Keratinocyte (primary cell): ENCODE results near the gene PRSS16. TPM values are rescaled to one million over a fixed set of nuclear protein-coding genes. Genes with fewer than 3 reads are reported as not detected.
A peak's percentile ranks its signal among the peaks of the same experiment; 100 is the strongest.

Experiments
- DNase-seq: peaks from one replicate; pipeline ENCODE4 v3.0.0-alpha.2; 2011; ENCODE audit warnings: low read depth, missing footprints, low spot score
- FAIRE-seq: peaks from 2 replicates; lab custom pipeline; 2011; peaks lifted over from hg19 to GRCh38; lab: Jason Lieb, UNC
- H2AFZ ChIP-seq: 2 replicates; pipeline ENCODE4 v1.6.0; 2012; ENCODE audit warnings: low read length, control low read depth, inconsistent platforms; ENCODE audit not compliant: control insufficient read depth
- H3K27ac ChIP-seq: 2 replicates; pipeline ENCODE4 v1.5.1; 2011; ENCODE audit warnings: low read length; ENCODE audit not compliant: control insufficient read depth, insufficient read depth
- H3K27me3 ChIP-seq: 3 replicates; pipeline ENCODE4 v1.6.0; 2011; ENCODE audit warnings: low read length; ENCODE audit not compliant: control insufficient read depth, insufficient read depth; ENCODE audit errors: extremely low read depth
- H3K36me3 ChIP-seq, 2 experiments: 2 replicates in 1 of 2; 3 replicates in 1 of 2; pipeline ENCODE4 v1.5.1; 2011; ENCODE audit warnings: low read length in 2 of 2, mild to moderate bottlenecking in 1 of 2; ENCODE audit not compliant: control insufficient read depth in 2 of 2, insufficient read depth in 2 of 2; ENCODE audit errors: extremely low read depth in 1 of 2
- H3K4me1 ChIP-seq: 3 replicates; pipeline ENCODE4 v1.5.1; 2011; ENCODE audit warnings: low read length; ENCODE audit not compliant: control insufficient read depth, insufficient read depth; ENCODE audit errors: extremely low read depth
- H3K4me2 ChIP-seq: 3 replicates; pipeline ENCODE4 v1.6.0; 2011; ENCODE audit warnings: low read depth, low read length; ENCODE audit not compliant: control insufficient read depth, insufficient read depth; ENCODE audit errors: extremely low read depth
- H3K4me3 ChIP-seq, 3 experiments: fragments of 200-600 bp in 1 of 3; sonication (generic) in 1 of 3; 2 replicates in 2 of 3; 3 replicates in 1 of 3; pipeline ENCODE4 v1.5.1; 2011 to 2016; ENCODE audit warnings: low read length in 3 of 3, mild to moderate bottlenecking in 3 of 3, control low read depth in 2 of 3, inconsistent platforms in 1 of 3, low read depth in 1 of 3, mixed read lengths in 1 of 3, mixed run types in 1 of 3, moderate library complexity in 1 of 3; ENCODE audit not compliant: control insufficient read depth in 2 of 3, insufficient read depth in 2 of 3; ENCODE audit errors: extremely low read depth in 1 of 3
- H3K79me2 ChIP-seq: 2 replicates; pipeline ENCODE4 v1.6.0; 2012; ENCODE audit warnings: low read length; ENCODE audit not compliant: control insufficient read depth, insufficient read depth
- H3K9ac ChIP-seq: 3 replicates; pipeline ENCODE4 v1.6.0; 2011; ENCODE audit warnings: low read length; ENCODE audit not compliant: control insufficient read depth, insufficient read depth; ENCODE audit errors: extremely low read depth
- H3K9me1 ChIP-seq: 3 replicates; pipeline ENCODE4 v1.6.0; 2011; ENCODE audit warnings: low read length; ENCODE audit not compliant: control insufficient read depth, insufficient read depth; ENCODE audit errors: extremely low read depth
- H3K9me3 ChIP-seq: 2 replicates; pipeline ENCODE4 v1.5.1; 2012; ENCODE audit warnings: low read depth, low read length; ENCODE audit not compliant: control insufficient read depth
- H4K20me1 ChIP-seq: 3 replicates; pipeline ENCODE4 v1.6.0; 2011; ENCODE audit warnings: low read length; ENCODE audit not compliant: control insufficient read depth, insufficient read depth; ENCODE audit errors: extremely low read depth
- CTCF ChIP-seq, 3 experiments: IDR thresholded peaks in 1 of 3; conservative IDR thresholded peaks in 1 of 3; optimal IDR thresholded peaks in 1 of 3; 2 replicates in 2 of 3; 3 replicates in 1 of 3; pipeline versions ENCODE3 to v1.5.1; 2011; ENCODE audit warnings: low read length in 3 of 3, mild to moderate bottlenecking in 3 of 3, moderate library complexity in 2 of 3, control low read depth in 1 of 3, inconsistent platforms in 1 of 3; ENCODE audit not compliant: insufficient read depth in 2 of 3; ENCODE audit errors: extremely low read depth in 1 of 3
- EZH2 ChIP-seq: IDR thresholded peaks from one replicate; pipeline ENCODE4 v1.6.1; 2012; ENCODE audit warnings: inconsistent platforms, mild to moderate bottlenecking, low read length, moderate library complexity
- dilution Hi-C: fragments of 300-500 bp; cut with MboI; formaldehyde crosslinking; loops from one replicate; pipeline ENCODE4 v1.7.0; 2020; ENCODE audit warnings: low sequenced_read_pairs; ENCODE audit not compliant: extremely low pct_ligation_motif_present
- polyA plus RNA-seq, 5 experiments: library from polyadenylated mRNA; depleted of rRNA in 3 of 5; stranded (reverse) in 3 of 5; stranded (forward) in 1 of 5; unstranded in 1 of 5; fragments of >200 nt; gene quantifications; 1 replicate in 1 of 5; 2 replicates in 3 of 5; 3 replicates in 1 of 5; pipeline versions ENCODE4 v1.2.1 to v1.2.3, GENCODE V29; 2011 to 2012; ENCODE audit warnings: missing spikeins in 2 of 5, low read depth in 1 of 5, low replicate concordance in 1 of 5

Gene PRSS16
- polyA plus RNA-seq, 1 donor (not counting 4 experiments of a cell fraction or from before 2014, with no cell fraction given): 8.9 TPM

GRCh38 chr6:27290065-27290849, 42.8 kb downstream of the PRSS16 start:
- peak overlapping the region; percentile 78 for H3K4me2 ChIP-seq
- TF ChIP-seq CTCF (optimal IDR thresholded peaks at IDR 0.05 in 1 of 3, IDR thresholded peaks at IDR 0.05 in 1 of 3, conservative IDR thresholded peaks at IDR 0.05 in 1 of 3; ENCODE audit: extremely low read depth in 1 of 3, insufficient read depth in 2 of 3, low read length in 3 of 3) (no peak), EZH2 (no peak)
- FAIRE-seq (peak; percentile 76), DNase-seq (no peak)
- no peaks in the 10 kb centered on the region for H3K79me2 ChIP-seq
- no peaks in the 10 kb centered on the region for H3K9me3 ChIP-seq
- peak overlapping the region; percentile 23 for H3K9ac ChIP-seq
- H3K4me3 ChIP-seq: peak overlapping the region; percentile 11 to 62 (median 61)
- peaks cover 13% of the 10 kb centered on the region for H3K27me3 ChIP-seq
- H3K9me1 ChIP-seq: no peaks in the 10 kb centered on the region
- H3K36me3 ChIP-seq: no peaks in the 10 kb centered on the region
- H4K20me1 ChIP-seq: no peaks in the 10 kb centered on the region
- peak overlapping the region; percentile 41 for H2AFZ ChIP-seq
- dilution Hi-C loops: no loop called here
- H3K27ac ChIP-seq: no peak overlapping the region
- H3K4me1 ChIP-seq: peaks cover 16% of the 10 kb centered on the region

- Histone ChIP-seq H4K20me1 (no peaks in the 10 kb centered on the region), H3K27me3 (peaks cover 13% of the 10 kb centered on the region), H3K27ac (no peak overlapping the region), H3K36me3 (no peaks in the 10 kb centered on the region), H3K9ac (no peak overlapping the region), H2AFZ (no peak overlapping the region), H3K79me2 (no peaks in the 10 kb centered on the region), H3K4me1 (peaks cover 16% of the 10 kb centered on the region), H3K9me1 (no peaks in the 10 kb centered on the region), H3K9me3 (no peaks in the 10 kb centered on the region), H3K4me3 (peak overlapping the region in 1 of 3 experiments; percentile 62), H3K4me2 (peak overlapping the region; percentile 78)
- no peak for DNase-seq
- TF ChIP-seq CTCF (optimal IDR thresholded peaks at IDR 0.05 in 1 of 3, IDR thresholded peaks at IDR 0.05 in 1 of 3, conservative IDR thresholded peaks at IDR 0.05 in 1 of 3; ENCODE audit: extremely low read depth in 1 of 3, insufficient read depth in 2 of 3, low read length in 3 of 3) (no peak), EZH2 (no peak)
- dilution Hi-C loops: no loop called here
- no peak for FAIRE-seq
These were observed 43.3 kb downstream of the PRSS16 start for GRCh38 chr6:27290850-27291208.
